Left ventricle myocardium inferior (tissue), 1 donor: Measurements from ENCODE around the gene PAGE2. TPM values are rescaled to one million over a fixed set of nuclear protein-coding genes. Genes with fewer than 3 reads are reported as not detected.
"Not testable (repeated sequence)": the region's sequence is repeated elsewhere in the genome, so short reads cannot be mapped to it uniquely, and the experiment has no call there.

Experiments
- DNase-seq: peaks from one replicate; pipeline ENCODE4 v3.0.0-alpha.2; 2020
- H3K27ac ChIP-seq: fragments of 200-600 bp; replicated peaks from 2 replicates; pipeline ENCODE4 v1.8.0; 2021
- H3K27me3 ChIP-seq: fragments of 200-600 bp; 2 replicates; pipeline ENCODE4 v1.8.0; 2021; ENCODE audit warnings: low read depth
- H3K36me3 ChIP-seq: fragments of 200-600 bp; 2 replicates; pipeline ENCODE4 v1.8.0; 2021
- H3K4me1 ChIP-seq: fragments of 200-600 bp; 2 replicates; pipeline ENCODE4 v1.8.0; 2021
- H3K4me3 ChIP-seq: fragments of 200-600 bp; 2 replicates; pipeline ENCODE4 v1.8.0; 2021; ENCODE audit warnings: mild to moderate bottlenecking, moderate library complexity
- H3K9me3 ChIP-seq: fragments of 200-600 bp; replicated peaks from 2 replicates; pipeline ENCODE4 v1.8.0; 2021
- CTCF ChIP-seq: fragments of 200-600 bp; IDR thresholded peaks from 2 replicates; pipeline ENCODE4 v1.8.0; 2021; ENCODE audit warnings: antibody characterized with exemption, mild to moderate bottlenecking, borderline replicate concordance
- intact Hi-C: fragments of 100-400 bp; cut with micrococcal nuclease; formaldehyde crosslinking; loops from one replicate; pipeline ENCODE4 v1.11.0; 2022
- total RNA-seq: library from RNA; stranded (reverse); fragmentation: NEBNext Ultra II Directional; extraction: Animal tissue kit (Norgen Biotek cat#: 25700); gene quantifications from one replicate; pipeline ENCODE4 v1.2.1, GENCODE V29; 2021
- donor health status: DM: no; HTN: yes; CAD: no; lungs with severe emphysema.

The PAGE2 gene
- total RNA-seq, 1 donor from 2014 or later = not detected

GRCh38 chrX:55102754-55103153 lies 13.9 kb downstream of the PAGE2 start:
- no peak overlapping the region for H3K4me3 ChIP-seq
- no peak for DNase-seq
- no peaks in the 10 kb centered on the region for H3K4me1 ChIP-seq
- TF ChIP-seq CTCF = no peak
- intact Hi-C loops = no loop called here
- no peaks in the 10 kb centered on the region for H3K36me3 ChIP-seq
- H3K9me3 ChIP-seq = no peaks in the 10 kb centered on the region
- H3K27ac ChIP-seq = no peak overlapping the region
- H3K27me3 ChIP-seq = no peaks in the 10 kb centered on the region

- Histone ChIP-seq H3K27me3 (no peaks in the 10 kb centered on the region), H3K9me3 (no peaks in the 10 kb centered on the region), H3K4me3 (no peak overlapping the region), H3K27ac (no peak overlapping the region), H3K4me1 (no peaks in the 10 kb centered on the region), H3K36me3 (no peaks in the 10 kb centered on the region)
- intact Hi-C loops = no loop called here
- no peak for TF ChIP-seq CTCF
- no peak for DNase-seq
These were observed 18.4 kb downstream of the PAGE2 start for GRCh38 chrX:55107262-55107661.

- DNase-seq = no peak
- Histone ChIP-seq H3K9me3 (no peaks in the 10 kb centered on the region), H3K4me3 (no peak overlapping the region), H3K4me1 (no peaks in the 10 kb centered on the region), H3K27ac (no peak overlapping the region), H3K27me3 (no peaks in the 10 kb centered on the region), H3K36me3 (no peaks in the 10 kb centered on the region)
- intact Hi-C loops = no loop called here
- no peak for TF ChIP-seq CTCF
These were observed 19.1 kb downstream of the PAGE2 start for GRCh38 chrX:55107911-55108310.

- Histone ChIP-seq H3K36me3 (no peaks in the 10 kb centered on the region), H3K4me1 (no peaks in the 10 kb centered on the region), H3K4me3 (no peak overlapping the region), H3K27ac (no peak overlapping the region), H3K9me3 (no peaks in the 10 kb centered on the region), H3K27me3 (no peaks in the 10 kb centered on the region)
- DNase-seq = no peak
- TF ChIP-seq CTCF = no peak
- intact Hi-C loops = no loop called here
These were observed 20.5 kb downstream of the PAGE2 start for GRCh38 chrX:55109306-55109705.

- Histone ChIP-seq H3K27me3 (no peaks in the 10 kb centered on the region), H3K27ac (no peak overlapping the region), H3K36me3 (no peaks in the 10 kb centered on the region), H3K4me1 (no peaks in the 10 kb centered on the region), H3K4me3 (no peak overlapping the region), H3K9me3 (no peaks in the 10 kb centered on the region)
- intact Hi-C loops = no loop called here
- no peak for TF ChIP-seq CTCF
- no peak for DNase-seq
These were observed 22.9 kb downstream of the PAGE2 start for GRCh38 chrX:55111578-55112254.

- H3K27ac ChIP-seq, H3K36me3 ChIP-seq, intact Hi-C loops, DNase-seq, H3K27me3 ChIP-seq, H3K9me3 ChIP-seq, H3K4me1 ChIP-seq, H3K4me3 ChIP-seq: not testable (repeated sequence)
These were observed 27.8 kb downstream of the PAGE2 start for GRCh38 chrX:55116589-55116988.
